ENCODE data around the gene MAP3K1.

DNA sequence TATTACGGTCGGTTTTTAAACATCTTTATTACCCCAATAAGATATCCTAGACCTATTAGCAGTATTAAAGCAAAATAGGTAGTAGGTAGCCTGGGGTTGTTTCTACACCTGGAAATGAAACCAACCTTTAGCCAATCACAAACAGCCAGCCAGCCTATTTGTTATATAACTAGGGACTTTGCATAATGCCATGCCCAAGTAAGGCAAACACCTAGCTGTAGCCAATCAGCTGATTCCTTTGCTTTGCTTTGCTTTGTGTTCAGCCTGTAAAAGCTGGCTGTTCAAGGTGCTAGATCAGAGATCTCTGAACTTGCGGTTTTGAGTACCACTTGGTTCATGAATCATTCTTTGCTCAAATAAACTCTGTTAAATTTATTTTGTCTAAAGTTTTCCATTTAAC lies 47.6 kb downstream of the MAP3K1 start:
- TF ChIP-seq CTCF (IDR thresholded peaks at IDR 0.05) (no peak), POLR2A (IDR thresholded peaks at IDR 0.05) (no peak)
